ENCODE results near the gene IL1F10.

DNA sequence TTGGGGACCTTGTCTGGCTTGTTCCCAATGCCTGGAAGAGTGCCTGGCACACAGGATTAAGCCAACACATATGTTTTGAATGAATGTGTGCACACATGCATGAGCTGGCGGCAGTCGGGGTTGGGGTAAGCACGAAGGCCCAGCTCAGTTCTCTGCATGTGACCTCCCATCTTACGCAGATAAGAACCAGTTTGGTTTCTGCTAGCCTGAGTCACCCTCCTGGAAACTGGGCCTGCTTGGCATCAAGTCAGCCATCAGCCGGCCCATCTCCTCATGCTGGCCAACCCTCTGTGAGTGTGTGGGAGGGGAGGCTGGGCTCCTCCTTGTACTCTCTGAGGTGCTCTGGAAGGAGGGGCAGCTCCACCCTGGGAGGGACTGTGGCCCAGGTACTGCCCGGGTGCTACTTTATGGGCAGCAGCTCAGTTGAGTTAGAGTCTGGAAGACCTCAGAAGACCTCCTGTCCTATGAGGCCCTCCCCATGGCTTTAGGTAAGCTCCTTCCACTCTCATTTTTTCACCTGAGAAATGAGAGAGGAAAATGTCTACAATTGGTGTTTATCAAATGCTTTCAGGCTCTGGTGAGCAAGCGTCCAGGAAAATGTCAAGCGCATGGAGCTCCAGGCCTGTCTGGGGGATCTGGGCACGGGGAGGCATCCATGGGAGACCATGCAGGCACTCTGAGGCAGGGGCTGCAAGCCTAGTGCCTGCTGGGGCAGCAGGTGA lies 49.9 kb downstream of the IL1F10 start:
- no peak for TF ChIP-seq EZH2 (IDR thresholded peaks at IDR 0.05; ENCODE audit: borderline replicate concordance, insufficient read depth, low read length, poor library complexity, severe bottlenecking)
- no peak for TF ChIP-seq POLR2AphosphoS5 (IDR thresholded peaks at IDR 0.05)
- no peak for TF ChIP-seq CTCF (IDR thresholded peaks at IDR 0.05; ENCODE audit: poor library complexity, severe bottlenecking)
- no peak for TF ChIP-seq TAF1 (IDR thresholded peaks at IDR 0.05; ENCODE audit: low read depth)
